Activated T-helper 17 cell treated with anti-CD3 and anti-CD28 coated beads, Interleukin-2, amount 50 U/mL, for 72 hours (primary cell): Measurements from ENCODE around the gene SMG9. TPM values are rescaled to one million over a fixed set of nuclear protein-coding genes. Genes with fewer than 3 reads are reported as not detected.
"Not testable (repeated sequence)": the region's sequence is repeated elsewhere in the genome, so short reads cannot be mapped to it uniquely, and the experiment has no call there.

ENCODE experiments used
- ATAC-seq: fragments of 150-1000 bp; cut with Tn5 transposase; replicated peaks from 2 replicates; pipeline ENCODE4 v1.10.0; 2021; ENCODE audit warnings: mild to moderate bottlenecking, moderate library complexity
- H3K27ac Mint-ChIP-seq: one replicate; pipeline ENCODE4 v1.8.0; 2022; ENCODE audit warnings: mixed read lengths
- H3K27me3 Mint-ChIP-seq: one replicate; pipeline ENCODE4 v1.8.0; 2022; ENCODE audit warnings: mixed read lengths
- H3K36me3 Mint-ChIP-seq: one replicate; pipeline ENCODE4 v1.8.0; 2022; ENCODE audit warnings: low read depth, mild to moderate bottlenecking, mixed read lengths
- H3K4me1 Mint-ChIP-seq: one replicate; pipeline ENCODE4 v1.8.0; 2022; ENCODE audit warnings: mixed read lengths
- H3K4me3 Mint-ChIP-seq: one replicate; pipeline ENCODE4 v1.8.0; 2022; ENCODE audit warnings: mild to moderate bottlenecking, mixed read lengths
- H3K9me3 Mint-ChIP-seq: one replicate; pipeline ENCODE4 v1.8.0; 2022; ENCODE audit warnings: mixed read lengths
- total RNA-seq, 2 donors: library from RNA; stranded (reverse); gene quantifications; one replicate each; pipeline ENCODE4 v1.2.3, GENCODE V29; 2022

Gene SMG9
- total RNA-seq, 2 donors from 2014 or later: 70.4 to 109 TPM

DNA sequence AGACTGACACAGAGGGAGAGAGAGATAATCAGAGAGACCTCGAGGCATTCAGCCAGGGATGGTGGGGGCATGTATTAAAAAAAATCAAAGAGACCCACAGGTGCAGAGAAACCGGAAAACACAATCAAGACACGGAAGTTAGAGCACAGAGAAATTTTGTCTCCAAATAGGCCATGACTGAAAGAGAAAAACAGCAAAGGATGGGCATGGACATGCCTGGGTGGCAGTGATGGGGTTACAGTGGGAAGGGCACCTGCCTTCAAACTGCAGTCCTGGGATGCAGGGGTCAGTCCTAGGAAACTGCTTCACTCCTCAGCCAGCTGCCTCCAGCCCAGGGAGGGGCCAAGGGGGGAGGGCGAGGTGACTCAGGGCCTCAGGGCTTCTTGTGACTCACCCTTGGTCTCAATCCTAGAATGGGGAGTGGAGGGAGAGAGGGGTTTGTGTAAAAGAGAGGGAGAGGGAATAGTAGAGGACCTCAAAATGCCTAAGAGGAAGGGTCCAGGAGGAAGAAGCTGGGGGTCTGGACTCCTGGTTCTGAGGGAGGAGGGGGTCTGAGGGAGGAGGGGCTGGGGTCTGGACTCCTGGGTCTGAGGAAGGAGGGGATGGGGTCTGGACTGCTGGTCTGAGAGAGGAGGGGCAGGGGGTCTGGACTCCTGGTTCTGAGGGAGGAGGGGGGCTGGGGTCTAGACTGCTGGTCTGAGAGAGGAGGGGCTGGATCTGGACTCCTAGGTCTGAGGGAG, 29.6 kb upstream of the SMG9 start:
- H3K36me3 Mint-ChIP-seq: peaks cover 41% of the 10 kb centered on the region

DNA sequence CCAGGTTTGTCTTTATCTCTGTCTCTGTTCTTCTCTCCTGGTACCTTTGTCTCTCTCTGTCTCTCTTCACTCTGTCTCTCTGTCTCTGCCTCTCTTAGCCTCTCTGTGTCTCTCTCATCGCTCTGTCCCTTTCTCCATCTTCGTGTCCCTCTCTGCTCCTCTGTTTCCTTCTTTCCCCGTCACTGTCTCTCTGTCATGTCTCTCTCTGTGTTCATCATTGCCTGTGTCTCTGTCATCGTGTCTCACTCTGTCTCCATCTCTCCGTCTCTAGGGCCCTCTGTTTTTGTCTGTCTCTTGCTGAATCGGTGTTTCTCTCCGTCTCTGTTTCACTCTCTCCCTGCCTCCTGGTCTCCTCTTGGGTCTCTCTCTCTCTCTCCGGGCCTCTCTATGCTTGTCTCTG, 28.9 kb upstream of the SMG9 start:
- ATAC-seq: no peak
- Mint-ChIP-seq H3K27me3 (peaks cover under 1% of the 10 kb centered on the region), H3K36me3 (peaks cover 49% of the 10 kb centered on the region), H3K4me3 (peak overlapping the region; percentile 86), H3K9me3 (no peaks in the 10 kb centered on the region), H3K27ac (peak overlapping the region; percentile 86), H3K4me1 (peaks cover 31% of the 10 kb centered on the region)

More for the DNA sequence above, 29.6 kb upstream of the SMG9 start:
- peak; percentile 40 for ATAC-seq
- H3K4me3 Mint-ChIP-seq: peak overlapping the region; percentile 86
- H3K9me3 Mint-ChIP-seq: no peaks in the 10 kb centered on the region
- H3K4me1 Mint-ChIP-seq: peaks cover 31% of the 10 kb centered on the region
- H3K27ac Mint-ChIP-seq: peak overlapping the region; percentile 86
- peaks cover 4% of the 10 kb centered on the region for H3K27me3 Mint-ChIP-seq

DNA sequence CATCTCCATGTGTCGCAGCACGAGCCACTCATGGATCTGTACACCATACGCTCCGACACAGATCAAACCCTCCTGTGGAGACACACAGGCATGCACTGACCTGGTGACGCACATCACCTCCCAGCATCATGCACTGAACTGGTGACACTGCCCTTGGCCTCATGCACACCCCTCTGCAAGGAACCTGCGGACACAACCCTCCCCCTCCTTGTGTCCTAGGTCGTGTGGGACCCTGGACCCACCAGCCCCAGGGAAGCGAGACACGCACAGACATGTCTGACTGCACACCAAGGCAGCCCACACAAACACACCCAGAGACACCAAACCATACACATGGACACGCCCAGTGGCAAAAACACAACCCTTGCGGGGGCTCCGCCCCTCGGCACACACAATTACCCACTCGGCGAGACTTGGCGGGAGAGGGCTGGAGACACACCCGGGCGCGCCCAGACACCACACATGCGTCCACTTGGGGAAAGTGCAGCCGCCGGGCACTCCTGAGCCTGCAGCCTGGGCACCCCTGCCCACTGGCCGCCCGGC, 28.0 kb upstream of the SMG9 start:
- no peak for ATAC-seq
- Mint-ChIP-seq H3K9me3 (no peaks in the 10 kb centered on the region), H3K27me3 (no peaks in the 10 kb centered on the region), H3K4me3 (peak overlapping the region; percentile 86), H3K27ac (peak overlapping the region; percentile 85), H3K4me1 (peaks cover 36% of the 10 kb centered on the region), H3K36me3 (peaks cover 58% of the 10 kb centered on the region)

DNA sequence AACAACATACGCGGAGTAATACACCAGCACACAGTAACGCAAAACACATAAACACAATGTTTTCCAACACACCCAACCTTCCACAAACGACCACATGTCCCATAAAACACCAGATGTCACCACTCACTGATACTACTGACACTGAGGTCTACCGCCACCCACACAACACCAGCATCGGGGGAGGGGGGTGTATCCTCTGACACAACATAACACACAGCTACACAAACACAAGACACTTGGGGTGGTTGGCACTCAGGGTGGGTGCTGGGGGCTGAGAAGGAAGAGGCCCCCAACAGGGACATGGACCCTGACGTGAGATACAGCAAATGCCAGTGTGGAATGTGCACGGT, 27.5 kb upstream of the SMG9 start:
- H3K36me3 Mint-ChIP-seq: peaks cover 62% of the 10 kb centered on the region
- H3K9me3 Mint-ChIP-seq: no peaks in the 10 kb centered on the region
- no peak for ATAC-seq
- H3K4me1 Mint-ChIP-seq: peaks cover 38% of the 10 kb centered on the region
- no peaks in the 10 kb centered on the region for H3K27me3 Mint-ChIP-seq
- H3K27ac Mint-ChIP-seq: peak overlapping the region; percentile 85
- peak overlapping the region; percentile 86 for H3K4me3 Mint-ChIP-seq

DNA sequence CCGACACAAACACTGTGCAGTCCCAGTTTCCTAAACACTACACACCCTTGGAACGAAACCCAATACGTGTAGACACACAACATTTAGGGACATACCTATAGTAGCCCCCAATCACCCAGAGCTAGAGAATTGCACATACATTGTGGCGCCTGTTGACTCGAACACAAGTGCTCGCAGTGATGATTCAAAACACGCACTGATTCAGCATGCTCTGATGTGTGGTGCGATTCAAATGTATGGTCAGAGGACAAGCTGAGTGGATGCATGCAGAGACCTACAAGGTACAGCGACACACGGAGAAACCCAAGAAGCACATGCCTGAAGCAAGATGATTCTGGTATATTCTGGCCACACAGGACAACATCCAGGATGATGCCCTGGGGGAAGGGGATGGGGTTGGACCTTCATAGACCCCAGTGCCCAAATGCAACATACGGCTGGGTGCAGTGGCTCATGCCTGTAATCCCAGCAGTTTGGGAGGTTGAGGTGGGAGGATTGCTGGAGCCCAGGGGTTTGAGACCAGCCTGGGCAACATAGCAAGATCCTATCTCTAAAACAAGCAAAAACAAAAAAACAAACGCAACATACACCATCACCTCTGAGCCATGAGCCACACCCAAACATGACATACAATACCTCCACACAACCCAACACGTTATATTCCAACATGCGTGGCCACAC, 27.0 kb upstream of the SMG9 start:
- H3K36me3 Mint-ChIP-seq: peaks cover 67% of the 10 kb centered on the region
- no peaks in the 10 kb centered on the region for H3K27me3 Mint-ChIP-seq
- H3K9me3 Mint-ChIP-seq: no peaks in the 10 kb centered on the region
- H3K4me3 Mint-ChIP-seq: peak overlapping the region; percentile 86
- H3K4me1 Mint-ChIP-seq: peaks cover 43% of the 10 kb centered on the region
- H3K27ac Mint-ChIP-seq: peak overlapping the region; percentile 85
- ATAC-seq: peak; percentile 58

DNA sequence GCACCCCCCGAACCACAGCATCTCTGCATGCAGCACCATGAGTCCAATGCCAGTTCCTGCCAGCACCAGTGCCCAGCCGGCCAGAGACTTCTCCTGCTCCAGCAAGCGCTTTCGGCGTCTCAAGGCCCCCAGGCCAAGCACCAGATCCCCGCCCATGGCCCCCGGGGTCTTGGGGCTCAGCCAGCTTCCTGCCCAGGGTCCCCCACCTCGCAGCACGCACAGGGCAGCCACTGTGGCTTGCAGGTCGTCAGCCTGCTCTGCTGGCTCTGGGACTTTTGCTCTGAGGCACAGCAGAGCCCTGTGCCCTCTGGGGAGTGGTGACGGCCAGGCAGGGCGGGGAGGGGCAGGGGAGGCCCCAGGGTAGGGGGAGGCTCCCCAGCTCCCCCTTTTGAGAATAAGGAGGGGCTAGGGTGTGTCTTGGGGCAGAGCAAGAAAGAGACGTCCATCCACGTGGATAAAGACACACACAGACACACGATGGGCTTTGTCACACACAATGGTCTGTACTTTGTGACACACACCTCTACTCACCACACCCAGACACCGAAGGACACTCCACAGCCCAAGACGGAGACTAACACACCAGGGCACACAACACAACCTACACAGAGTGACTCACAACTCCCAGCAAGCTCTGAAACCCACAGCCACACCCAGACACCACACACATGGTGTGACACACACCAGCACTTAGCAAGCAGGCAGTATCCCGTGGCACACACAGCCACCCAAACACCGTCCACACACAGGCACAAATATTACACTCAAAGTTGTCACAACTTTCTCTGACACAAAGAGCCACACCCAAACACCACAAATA, 26.2 kb upstream of the SMG9 start, which contains the start of gene KCNN4:
Gene KCNN4 (minus strand): TSS at position 268 of the 820 bp plus-strand sequence. CDS start 112 bp downstream, at position 156.
- H3K4me1 Mint-ChIP-seq: peaks cover 51% of the 10 kb centered on the region
- no peaks in the 10 kb centered on the region for H3K27me3 Mint-ChIP-seq
- no peaks in the 10 kb centered on the region for H3K9me3 Mint-ChIP-seq
- peak within 1 kb of the TSS; percentile 86 for H3K4me3 Mint-ChIP-seq
- H3K36me3 Mint-ChIP-seq: peaks cover 76% of the 10 kb centered on the region
- ATAC-seq: peak; percentile 78
- H3K27ac Mint-ChIP-seq: peak within 1 kb of the TSS; percentile 85

DNA sequence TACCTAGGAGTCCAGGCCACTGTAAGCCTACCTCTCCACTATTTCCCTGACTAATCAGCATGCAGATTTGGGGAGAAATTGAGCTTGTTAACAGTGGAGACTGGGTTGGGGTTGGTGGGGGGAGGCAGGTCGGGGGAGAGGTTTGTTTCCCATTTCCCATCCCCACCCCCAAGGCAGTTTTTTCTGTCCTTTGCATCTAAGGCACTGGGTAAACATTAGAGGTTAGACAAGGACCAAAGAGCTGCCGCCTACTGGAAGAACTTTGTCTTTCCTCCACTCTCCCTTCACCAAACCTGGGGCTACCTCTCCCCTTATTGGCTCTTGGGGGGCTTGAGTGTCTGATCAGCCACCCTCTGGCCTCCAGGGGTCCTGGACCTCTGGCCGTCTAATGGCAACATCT, 25.1 kb upstream of the SMG9 start:
- peak overlapping the region; percentile 86 for H3K4me3 Mint-ChIP-seq
- H3K4me1 Mint-ChIP-seq: peaks cover 57% of the 10 kb centered on the region
- H3K27ac Mint-ChIP-seq: peak overlapping the region; percentile 85
- H3K9me3 Mint-ChIP-seq: no peaks in the 10 kb centered on the region
- ATAC-seq: no peak
- peaks cover 87% of the 10 kb centered on the region for H3K36me3 Mint-ChIP-seq
- no peaks in the 10 kb centered on the region for H3K27me3 Mint-ChIP-seq

DNA sequence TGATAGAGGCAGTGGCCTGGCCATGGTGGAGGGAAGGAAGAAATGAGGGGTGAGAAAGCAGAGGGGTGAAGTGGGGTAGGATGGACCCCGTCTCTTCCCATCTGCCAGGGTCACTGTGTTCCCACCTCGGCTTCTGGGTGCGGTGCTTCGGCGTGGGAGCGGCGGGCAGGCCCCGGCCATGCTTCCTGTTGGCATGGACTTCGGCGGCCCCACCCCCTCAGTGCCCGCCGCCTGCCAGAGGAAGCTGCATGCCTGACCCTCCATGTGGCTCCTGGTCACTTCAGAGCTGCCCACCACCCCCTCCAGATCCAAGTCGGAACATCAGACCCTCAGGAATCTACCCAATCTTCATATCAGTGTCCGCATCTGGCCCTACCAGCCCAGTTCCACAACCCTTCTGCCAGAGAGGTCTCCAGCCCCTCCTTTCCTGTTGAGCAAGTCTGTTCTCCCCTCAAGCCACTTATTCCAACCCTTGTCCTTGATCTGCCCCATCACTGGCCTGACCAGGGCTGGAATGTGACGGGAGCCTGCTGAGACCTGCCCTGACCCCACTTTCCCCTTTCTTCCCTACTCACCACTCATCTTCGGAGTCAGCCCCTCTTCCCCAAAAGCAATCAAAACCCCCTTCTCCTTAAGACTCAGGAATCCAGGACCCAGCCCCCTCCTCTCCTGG, 24.5 kb upstream of the SMG9 start:
- Mint-ChIP-seq H3K4me1 (peaks cover 52% of the 10 kb centered on the region), H3K4me3 (peak overlapping the region; percentile 86), H3K36me3 (peaks cover 92% of the 10 kb centered on the region), H3K27ac (peak overlapping the region; percentile 85), H3K9me3 (no peaks in the 10 kb centered on the region), H3K27me3 (no peaks in the 10 kb centered on the region)
- no peak for ATAC-seq

DNA sequence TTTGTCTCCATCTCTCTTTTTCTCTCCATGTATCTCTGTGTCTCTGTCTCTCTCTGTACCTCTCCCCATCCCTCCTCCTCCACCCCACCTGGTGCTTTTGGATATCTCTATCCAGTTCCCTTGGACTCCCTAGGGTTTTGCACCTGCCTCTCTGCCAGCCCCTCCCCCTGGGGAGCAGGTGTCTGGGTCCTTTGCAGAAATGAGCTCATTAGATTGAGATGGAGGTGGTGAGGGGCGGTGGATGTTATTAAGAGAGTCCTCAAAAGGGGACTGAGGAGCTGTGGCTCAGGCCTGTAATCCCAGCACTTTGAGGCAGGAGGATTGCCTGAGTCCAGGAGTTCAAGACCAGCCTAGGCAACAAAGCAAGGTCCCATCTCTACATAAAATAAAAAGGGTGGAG, 23.9 kb upstream of the SMG9 start:
- ATAC-seq: no peak

DNA sequence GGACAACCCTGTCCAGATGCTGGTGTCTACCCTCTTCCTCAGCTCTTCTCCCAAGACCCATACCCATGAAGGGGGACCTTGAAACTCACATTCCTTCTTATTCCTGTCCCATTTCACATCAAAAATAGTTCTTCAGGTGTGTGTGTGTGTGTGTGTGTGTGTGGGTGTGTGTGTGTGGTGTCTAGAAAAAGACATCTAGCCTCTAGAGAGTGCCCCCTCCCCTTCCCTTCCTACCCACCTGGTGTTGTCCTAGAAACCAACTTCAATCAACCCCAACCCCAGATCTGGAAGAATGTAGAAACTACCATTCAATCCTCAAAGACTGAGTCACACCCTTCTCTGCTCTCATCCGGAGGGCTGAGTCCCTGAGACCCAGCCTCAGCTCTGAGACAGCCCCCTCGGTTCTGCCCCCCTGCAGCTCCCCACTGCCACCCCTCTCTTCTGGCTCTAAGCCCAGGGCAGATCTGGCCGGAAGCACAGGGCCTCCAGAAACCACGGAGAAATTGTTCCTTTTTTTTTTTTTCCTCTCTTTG, 22.5 kb upstream of the SMG9 start:
- Mint-ChIP-seq H3K4me3 (peak overlapping the region; percentile 86), H3K9me3 (no peaks in the 10 kb centered on the region), H3K36me3 (peaks cover 98% of the 10 kb centered on the region), H3K27me3 (no peaks in the 10 kb centered on the region), H3K27ac (peak overlapping the region; percentile 85), H3K4me1 (peaks cover 36% of the 10 kb centered on the region)
- peak; percentile 6 for ATAC-seq

More for the DNA sequence above, 23.9 kb upstream of the SMG9 start:
- Mint-ChIP-seq H3K4me1 (peaks cover 46% of the 10 kb centered on the region), H3K9me3 (no peaks in the 10 kb centered on the region), H3K36me3 (peaks cover 94% of the 10 kb centered on the region), H3K4me3 (peak overlapping the region; percentile 86), H3K27me3 (no peaks in the 10 kb centered on the region), H3K27ac (peak overlapping the region; percentile 85)

DNA sequence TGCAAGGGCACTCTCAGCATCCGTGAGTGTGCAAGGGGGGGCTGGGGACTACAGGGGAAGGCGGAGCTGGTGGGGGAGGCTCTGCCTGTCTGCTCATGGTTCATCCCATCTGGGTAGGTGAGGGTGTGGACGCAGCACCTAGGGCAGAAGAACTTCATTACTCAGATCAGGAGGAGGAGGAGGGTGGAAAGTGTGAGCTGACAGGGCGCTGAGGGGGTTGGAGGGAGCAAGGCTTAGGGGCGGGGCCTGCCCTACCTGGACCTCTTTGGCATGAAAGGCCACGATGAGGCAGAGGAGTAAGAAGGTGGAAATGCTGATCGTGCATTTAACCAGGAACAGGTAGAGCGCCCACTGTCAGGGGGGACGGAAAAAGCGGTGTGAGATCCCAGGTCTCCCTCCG, 21.5 kb upstream of the SMG9 start:
- peak; percentile 46 for ATAC-seq
- H3K4me1 Mint-ChIP-seq: peaks cover 26% of the 10 kb centered on the region
- H3K27ac Mint-ChIP-seq: peak overlapping the region; percentile 85

DNA sequence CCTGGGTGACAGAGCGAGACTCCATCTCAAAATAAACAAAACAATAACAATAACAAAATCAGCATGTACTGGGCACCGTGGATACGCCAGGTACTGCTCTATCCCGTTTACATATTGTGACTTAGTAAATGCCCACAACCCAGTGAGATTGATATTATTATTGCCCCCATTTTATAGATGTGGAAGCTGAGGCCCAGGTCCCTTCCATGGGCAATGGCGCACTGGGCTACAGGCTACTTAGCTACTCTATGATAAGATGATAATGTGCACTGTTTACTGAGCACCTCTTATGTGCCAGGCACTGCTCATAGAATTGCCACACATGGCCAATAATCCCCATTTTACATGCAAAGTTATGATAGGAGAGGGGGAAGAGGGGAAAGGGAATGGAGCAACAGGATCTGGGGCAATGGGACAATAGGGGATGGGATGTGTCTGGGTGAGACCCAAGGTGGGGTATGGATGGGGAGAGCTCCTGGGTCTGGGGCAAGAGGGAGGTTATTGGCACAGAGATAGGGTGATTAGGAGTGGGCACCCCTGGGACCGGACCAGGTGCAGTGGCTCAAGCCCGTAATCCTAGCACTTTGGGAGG, 20.6 kb upstream of the SMG9 start:
- H3K27ac Mint-ChIP-seq: peak overlapping the region; percentile 85
- peak overlapping the region; percentile 86 for H3K4me3 Mint-ChIP-seq
- H3K9me3 Mint-ChIP-seq: no peaks in the 10 kb centered on the region
- no peaks in the 10 kb centered on the region for H3K27me3 Mint-ChIP-seq
- no peak for ATAC-seq
- H3K36me3 Mint-ChIP-seq: peaks cover 99% of the 10 kb centered on the region
- peaks cover 29% of the 10 kb centered on the region for H3K4me1 Mint-ChIP-seq

More for the DNA sequence above, 21.5 kb upstream of the SMG9 start:
- no peaks in the 10 kb centered on the region for H3K27me3 Mint-ChIP-seq
- H3K9me3 Mint-ChIP-seq: no peaks in the 10 kb centered on the region
- peaks cover 98% of the 10 kb centered on the region for H3K36me3 Mint-ChIP-seq
- peak overlapping the region; percentile 86 for H3K4me3 Mint-ChIP-seq

DNA sequence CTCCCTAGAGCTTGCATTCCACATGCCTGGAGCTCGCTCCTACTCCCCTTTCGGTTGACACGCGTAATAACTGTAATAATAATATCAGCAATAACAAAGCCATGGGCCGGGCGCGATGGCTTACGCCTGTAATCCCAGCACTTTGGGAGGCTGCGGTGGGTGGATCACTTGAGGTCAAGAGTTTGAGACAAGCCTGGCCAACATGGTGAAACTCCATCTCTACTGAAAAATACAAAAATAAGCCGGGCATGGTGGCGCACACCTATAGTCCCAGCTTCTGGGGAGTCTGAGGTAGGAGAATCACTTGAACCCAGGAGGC, 20.1 kb upstream of the SMG9 start:
- peaks cover 34% of the 10 kb centered on the region for H3K4me1 Mint-ChIP-seq
- H3K4me3 Mint-ChIP-seq: peak overlapping the region; percentile 86
- H3K27me3 Mint-ChIP-seq, H3K27ac Mint-ChIP-seq, H3K9me3 Mint-ChIP-seq, ATAC-seq: not testable (repeated sequence)
- peaks cover 100% of the 10 kb centered on the region for H3K36me3 Mint-ChIP-seq
